HL-60 (cell line): ENCODE results near the gene GPLD1.

Experiments used
- CTCF ChIP-seq: IDR thresholded peaks from one replicate; pipeline ENCODE4 v1.5.1; 2011; ENCODE audit warnings: low read length, control low read depth, inconsistent platforms; ENCODE audit not compliant: insufficient read depth
- GABPA ChIP-seq: IDR thresholded peaks from 2 replicates; pipeline ENCODE4 v1.6.1; 2012; ENCODE audit warnings: low read depth
- POLR2AphosphoS5 ChIP-seq: IDR thresholded peaks from 2 replicates; pipeline ENCODE4 v1.6.1; 2012; ENCODE audit warnings: low read depth
- REST ChIP-seq: IDR thresholded peaks from 2 replicates; pipeline ENCODE4 v1.6.1; 2012; ENCODE audit warnings: low read depth; ENCODE audit not compliant: insufficient replicate concordance
- SPI1 ChIP-seq: IDR thresholded peaks from 2 replicates; pipeline ENCODE4 v1.6.1; 2012; ENCODE audit warnings: low read depth, mild to moderate bottlenecking, borderline replicate concordance

DNA sequence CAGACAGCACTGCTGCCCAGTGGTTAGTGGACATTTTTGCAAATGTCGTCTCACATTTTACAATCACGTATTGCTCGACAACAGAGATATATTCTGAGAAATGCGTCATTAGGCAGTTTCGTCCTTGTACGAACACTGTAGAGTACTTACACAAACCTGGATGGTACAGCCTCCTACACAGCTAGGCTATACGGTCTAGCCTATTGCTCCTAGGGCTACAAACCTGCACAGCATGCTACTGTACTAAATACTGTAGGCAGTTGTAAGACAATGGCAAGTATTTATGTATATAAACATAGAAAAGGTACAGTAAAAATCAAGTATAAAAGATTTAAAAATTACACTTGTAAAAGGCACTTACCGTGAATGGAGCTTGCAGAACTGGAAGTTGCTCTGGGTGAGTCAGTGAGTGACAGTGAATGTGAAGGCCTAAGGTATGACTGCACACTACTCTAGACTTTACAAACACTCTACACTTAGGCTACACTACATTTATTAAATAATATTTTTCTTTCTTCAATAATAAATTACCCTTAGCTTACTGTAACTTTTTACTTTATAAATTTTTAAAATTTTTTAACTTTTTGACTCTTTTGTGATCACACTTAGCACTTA is 48.5 kb upstream of the GPLD1 start:
- TF ChIP-seq CTCF (no peak), GABPA (no peak), POLR2AphosphoS5 (no peak), REST (no peak), SPI1 (no peak)
